Endodermal cell (in vitro differentiated cells): ENCODE measurements around the gene COPG1. TPM values are rescaled to one million over a fixed set of nuclear protein-coding genes. Genes with fewer than 3 reads are reported as not detected.

Source experiments
- DNase-seq: peaks from one replicate; pipeline ENCODE4 v3.0.0-alpha.2; 2017
- H3K27ac ChIP-seq: 2 replicates; pipeline ENCODE4 v1.5.1; 2013; ENCODE audit warnings: mild to moderate bottlenecking, low read depth, low read length, moderate library complexity
- H3K27me3 ChIP-seq: 2 replicates; pipeline ENCODE4 v1.6.1; 2013; ENCODE audit warnings: mild to moderate bottlenecking, low read length, moderate library complexity; ENCODE audit not compliant: insufficient read depth, control insufficient read depth, poor library complexity, severe bottlenecking
- H3K36me3 ChIP-seq: 2 replicates; pipeline ENCODE4 v1.7.0; 2013; ENCODE audit warnings: mild to moderate bottlenecking, low read length, moderate library complexity; ENCODE audit not compliant: control insufficient read depth, insufficient read depth
- H3K4me1 ChIP-seq: one replicate; pipeline ENCODE4 v1.7.0; 2013; ENCODE audit warnings: low read length; ENCODE audit not compliant: control insufficient read depth, insufficient read depth
- H3K4me3 ChIP-seq: 2 replicates; pipeline ENCODE4 v1.5.1; 2013; ENCODE audit warnings: mild to moderate bottlenecking, low read length, moderate library complexity
- H3K9ac ChIP-seq: 2 replicates; pipeline ENCODE4 v1.6.1; 2013; ENCODE audit warnings: mild to moderate bottlenecking, low read length, moderate library complexity; ENCODE audit not compliant: poor library complexity, severe bottlenecking; ENCODE audit errors: extremely low read depth
- H3K9me3 ChIP-seq: 2 replicates; pipeline ENCODE4 v1.6.1; 2013; ENCODE audit warnings: mild to moderate bottlenecking, low read length, moderate library complexity; ENCODE audit not compliant: control insufficient read depth
- H3K27ac Mint-ChIP-seq: 2 replicates; pipeline ENCODE4 v1.8.0; 2020; ENCODE audit warnings: mixed read lengths
- H3K27me3 Mint-ChIP-seq: 2 replicates; pipeline ENCODE4 v1.8.0; 2021; ENCODE audit warnings: mild to moderate bottlenecking, mixed read lengths; ENCODE audit not compliant: insufficient read depth
- H3K36me3 Mint-ChIP-seq: 2 replicates; pipeline ENCODE4 v1.8.0; 2020; ENCODE audit warnings: low read depth, mixed read lengths
- H3K4me1 Mint-ChIP-seq: 2 replicates; pipeline ENCODE4 v1.8.0; 2020; ENCODE audit warnings: mixed read lengths
- H3K4me3 Mint-ChIP-seq: 2 replicates; pipeline ENCODE4 v1.8.0; 2020; ENCODE audit warnings: mild to moderate bottlenecking, moderate library complexity, mixed read lengths
- H3K9me3 Mint-ChIP-seq: 2 replicates; pipeline ENCODE4 v1.8.0; 2020; ENCODE audit warnings: mild to moderate bottlenecking, mixed read lengths
- CTCF ChIP-seq: fragments of 200-600 bp; sonication (generic); conservative IDR thresholded peaks from 2 replicates; pipeline ENCODE4 v1.5.0; 2021; ENCODE audit warnings: antibody characterized with exemption, mild to moderate bottlenecking
- WGBS, 2 experiments: methylation state at CpG; one replicate each; pipeline versions ENCODE4 v1.1.5 to v1.1.7; 2013; ENCODE audit warnings: missing lambda C conversion rate in 2 of 2, mixed read lengths in 1 of 2; ENCODE audit not compliant: insufficient coverage in 1 of 2, insufficient read length in 1 of 2; 5-methylcytosine and 5-hydroxymethylcytosine counted together
- total RNA-seq, 2 donors: library from RNA; stranded (reverse); fragmentation: NEBNext Ultra II Directional in 1 of 2; extraction: Animal tissue kit (Norgen Biotek cat#: 25700) in 1 of 2; gene quantifications; 2 replicates in 1 of 2; 3 replicates in 1 of 2; pipeline ENCODE4 v1.2.1, GENCODE V29; 2021

The COPG1 gene
- total RNA-seq, 2 donors from 2014 or later, result 151 to 193 TPM

GRCh38 chr3:129321887-129322286, 72.5 kb downstream of the COPG1 start:
- Histone ChIP-seq H3K9ac (no peak overlapping the region), H3K27ac (no peak overlapping the region), H3K9me3 (no peaks in the 10 kb centered on the region), H3K4me3 (no peak overlapping the region), H3K4me1 (no peaks in the 10 kb centered on the region), H3K36me3 (peaks cover 5% of the 10 kb centered on the region), H3K27me3 (no peaks in the 10 kb centered on the region)
- Mint-ChIP-seq H3K9me3 (no peaks in the 10 kb centered on the region), H3K27ac (no peak overlapping the region), H3K36me3 (peaks cover 15% of the 10 kb centered on the region), H3K4me1 (no peaks in the 10 kb centered on the region), H3K4me3 (no peak overlapping the region), H3K27me3 (no peaks in the 10 kb centered on the region)
- no peak for TF ChIP-seq CTCF
- 90 to 95% methylated on average over 4 to 9 of the region's 9 CpGs for WGBS, 2 experiments
- no peak for DNase-seq

GRCh38 chr3:129323651-129324294, 74.4 kb downstream of the COPG1 start:
- Histone ChIP-seq H3K4me3 (no peak overlapping the region), H3K9ac (no peak overlapping the region), H3K9me3 (no peaks in the 10 kb centered on the region), H3K4me1 (no peaks in the 10 kb centered on the region), H3K27ac (no peak overlapping the region), H3K27me3 (no peaks in the 10 kb centered on the region), H3K36me3 (peaks cover 5% of the 10 kb centered on the region)
- H3K9me3 Mint-ChIP-seq, result no peaks in the 10 kb centered on the region
- no peak overlapping the region for H3K4me3 Mint-ChIP-seq
- no peak overlapping the region for H3K27ac Mint-ChIP-seq
- peaks cover 7% of the 10 kb centered on the region for H3K36me3 Mint-ChIP-seq
- peak; percentile 51 for DNase-seq
- WGBS, 2 experiments, result 86% methylated on average over 10 to 12 of the region's 12 CpGs
- peak; percentile 40 for TF ChIP-seq CTCF
- H3K27me3 Mint-ChIP-seq, result no peaks in the 10 kb centered on the region
- no peaks in the 10 kb centered on the region for H3K4me1 Mint-ChIP-seq

GRCh38 chr3:129324855-129325254, 75.4 kb downstream of the COPG1 start:
- Mint-ChIP-seq H3K9me3 (no peaks in the 10 kb centered on the region), H3K27me3 (no peaks in the 10 kb centered on the region), H3K36me3 (peaks cover 2% of the 10 kb centered on the region), H3K27ac (no peak overlapping the region), H3K4me1 (no peaks in the 10 kb centered on the region), H3K4me3 (no peak overlapping the region)
- H3K36me3 ChIP-seq, result peaks cover 5% of the 10 kb centered on the region
- WGBS, 2 experiments, result 91 to 97% methylated on average over 9 to 12 of the region's 12 CpGs
- H3K4me1 ChIP-seq, result no peaks in the 10 kb centered on the region
- no peaks in the 10 kb centered on the region for H3K9me3 ChIP-seq
- peak; percentile 32 for DNase-seq
- no peak for TF ChIP-seq CTCF
- no peak overlapping the region for H3K4me3 ChIP-seq
- no peaks in the 10 kb centered on the region for H3K27me3 ChIP-seq
- no peak overlapping the region for H3K9ac ChIP-seq
- no peak overlapping the region for H3K27ac ChIP-seq
